Activated CD8-positive, alpha-beta memory T cell treated with anti-CD3 and anti-CD28 coated beads for 48 hours (primary cell): ENCODE measurements around the gene OR13A1.
"Not testable (repeated sequence)": the region's sequence is repeated elsewhere in the genome, so short reads cannot be mapped to it uniquely, and the experiment has no call there.

Experiments
- DNase-seq, 3 experiments: peaks; one replicate each; pipeline ENCODE4 v3.0.0-alpha.2; 2020; ENCODE audit warnings: low read depth in 2 of 3, low spot score in 2 of 3

The OR13A1 gene, protein sequence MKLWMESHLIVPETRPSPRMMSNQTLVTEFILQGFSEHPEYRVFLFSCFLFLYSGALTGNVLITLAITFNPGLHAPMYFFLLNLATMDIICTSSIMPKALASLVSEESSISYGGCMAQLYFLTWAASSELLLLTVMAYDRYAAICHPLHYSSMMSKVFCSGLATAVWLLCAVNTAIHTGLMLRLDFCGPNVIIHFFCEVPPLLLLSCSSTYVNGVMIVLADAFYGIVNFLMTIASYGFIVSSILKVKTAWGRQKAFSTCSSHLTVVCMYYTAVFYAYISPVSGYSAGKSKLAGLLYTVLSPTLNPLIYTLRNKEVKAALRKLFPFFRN

DNA sequence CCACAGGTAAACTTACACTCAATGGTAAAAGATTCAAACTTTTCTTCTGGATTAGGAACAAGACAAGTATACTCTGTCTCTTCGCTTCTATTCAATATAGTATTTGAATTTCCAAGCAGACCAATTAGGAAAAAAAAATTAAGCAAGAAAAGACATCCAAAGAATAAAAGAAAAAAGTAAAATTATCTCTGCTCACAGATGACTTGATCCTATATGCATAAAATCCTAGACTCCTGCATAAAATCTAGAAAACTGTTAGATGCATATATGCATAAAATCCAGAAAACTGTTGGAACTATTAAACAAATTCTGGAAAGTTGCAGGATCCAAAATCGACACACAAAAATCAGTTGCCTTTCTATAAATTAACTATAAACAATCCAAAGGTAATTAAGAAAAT is at the start of gene OR13A1:
Gene OR13A1, minus strand, starts transcription at position 101 of the 400 bp plus-strand sequence. CDS start 11,186 bp downstream, outside the sequence.
- DNase-seq: no peak

DNA sequence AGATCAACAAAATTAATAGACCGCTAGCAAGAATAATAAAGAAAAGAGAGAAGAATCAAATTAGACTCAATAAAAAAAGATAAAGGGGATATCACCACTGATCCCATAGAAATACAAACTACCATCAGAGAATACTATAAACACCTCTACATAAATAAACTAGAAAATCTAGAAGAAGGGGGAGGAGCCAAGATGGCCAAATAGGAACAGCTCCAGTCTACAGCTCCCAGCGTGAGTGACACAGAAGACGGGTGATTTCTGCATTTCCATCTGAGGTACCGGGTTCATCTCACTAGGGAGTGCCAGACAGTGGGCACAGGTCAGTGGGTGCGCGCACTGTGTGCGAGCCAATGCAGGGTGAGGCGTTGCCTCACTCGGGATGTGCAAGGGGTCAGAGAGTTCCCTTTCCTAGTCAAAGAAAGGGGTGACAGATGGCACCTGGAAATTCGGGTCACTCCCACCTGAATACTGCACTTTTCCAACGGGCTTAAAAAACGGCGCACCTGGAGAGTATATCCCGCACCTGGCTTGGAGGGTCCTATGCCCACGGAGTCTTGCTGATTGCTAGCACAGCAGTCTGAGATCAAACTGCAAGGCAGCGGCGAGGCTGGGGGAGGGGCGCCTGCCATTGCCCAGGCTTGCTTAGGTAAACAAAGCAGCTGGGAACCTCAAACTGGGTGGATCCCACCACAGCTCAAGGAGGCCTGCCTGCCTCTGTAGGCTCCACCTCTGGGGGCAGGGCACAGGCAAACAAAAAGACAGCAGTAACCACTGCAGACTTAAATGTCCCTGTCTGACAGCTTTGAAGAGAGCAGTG is 46.8 kb upstream of the OR13A1 start:
- DNase-seq: not testable (repeated sequence)

DNA sequence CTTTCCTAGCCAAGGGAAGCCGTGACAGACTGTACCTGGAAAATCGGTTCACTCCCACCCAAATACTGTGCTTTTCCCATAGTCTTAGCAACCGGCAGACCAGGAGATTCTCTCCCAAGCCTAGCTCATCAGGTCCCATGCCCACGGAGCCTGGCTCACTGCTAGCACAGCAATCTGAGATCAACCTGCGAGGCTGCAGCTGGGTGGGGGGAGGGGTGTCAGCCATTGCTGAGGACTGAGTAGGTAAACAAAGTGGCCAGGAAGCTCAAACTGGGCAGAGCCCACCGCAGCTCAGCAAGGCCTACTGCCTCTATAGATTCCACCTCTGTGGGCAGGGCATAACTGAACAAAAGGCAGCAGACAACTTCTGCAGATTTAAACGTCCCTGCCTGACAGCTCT is 43.6 kb upstream of the OR13A1 start:
- not testable (repeated sequence) for DNase-seq

DNA sequence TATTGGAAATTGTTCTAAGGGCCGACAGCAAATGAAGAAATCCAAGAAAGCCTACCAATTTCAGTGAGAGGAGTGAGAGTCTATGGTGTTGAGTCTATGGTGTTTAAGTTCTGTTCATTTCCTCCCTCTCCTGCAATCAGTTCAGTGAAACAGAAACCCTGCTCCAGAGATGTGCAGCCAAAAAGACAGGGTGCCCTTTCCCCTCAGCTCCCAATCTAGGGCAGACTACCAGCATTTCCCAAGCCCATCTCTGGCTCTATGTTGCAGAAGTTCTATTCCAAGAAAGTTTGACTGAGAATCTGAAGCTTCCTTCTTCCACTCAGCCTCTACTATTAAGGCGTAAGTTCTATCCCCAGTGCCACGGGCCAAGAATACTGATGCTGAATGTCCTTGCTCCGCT is 40.1 kb upstream of the OR13A1 start:
- DNase-seq: no peak

DNA sequence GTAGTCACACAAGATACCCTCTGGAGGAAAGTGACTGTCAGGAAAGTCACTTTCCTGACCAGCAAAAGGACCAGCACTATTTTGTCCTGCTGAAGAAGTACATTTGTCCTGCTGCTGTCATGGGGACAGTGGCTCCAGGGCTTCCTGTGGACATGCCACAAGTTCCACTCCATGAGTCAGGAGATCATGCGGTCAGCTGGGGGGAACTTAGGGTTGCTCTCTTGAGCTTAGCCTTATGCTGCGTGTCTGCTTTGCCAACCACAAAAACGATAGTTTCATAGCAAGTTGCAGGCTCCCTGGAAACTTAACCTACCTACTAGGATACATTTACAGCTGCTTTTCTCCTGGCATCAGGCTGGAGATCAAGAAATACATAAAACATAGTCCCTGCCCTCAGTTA is 38.9 kb upstream of the OR13A1 start:
- no peak for DNase-seq

DNA sequence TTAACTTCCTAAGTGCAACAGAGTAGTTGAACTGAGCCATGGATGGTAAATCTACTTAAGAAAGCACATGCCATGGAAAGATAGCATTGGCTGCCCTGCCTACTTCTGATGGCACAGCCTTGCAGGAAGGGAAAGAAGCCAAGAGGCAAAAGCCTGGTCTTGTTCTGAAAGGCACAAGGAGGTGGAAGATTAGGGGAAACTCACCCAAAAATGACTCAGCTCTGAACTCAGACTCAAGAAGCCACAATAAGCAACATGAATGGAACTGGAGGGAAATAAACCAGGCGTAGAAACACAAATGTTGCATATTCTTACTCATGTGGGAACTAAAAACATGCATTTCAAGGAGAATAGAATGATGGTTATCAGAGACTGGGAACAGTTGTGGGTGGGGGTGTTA is 37.8 kb upstream of the OR13A1 start:
- DNase-seq: no peak

DNA sequence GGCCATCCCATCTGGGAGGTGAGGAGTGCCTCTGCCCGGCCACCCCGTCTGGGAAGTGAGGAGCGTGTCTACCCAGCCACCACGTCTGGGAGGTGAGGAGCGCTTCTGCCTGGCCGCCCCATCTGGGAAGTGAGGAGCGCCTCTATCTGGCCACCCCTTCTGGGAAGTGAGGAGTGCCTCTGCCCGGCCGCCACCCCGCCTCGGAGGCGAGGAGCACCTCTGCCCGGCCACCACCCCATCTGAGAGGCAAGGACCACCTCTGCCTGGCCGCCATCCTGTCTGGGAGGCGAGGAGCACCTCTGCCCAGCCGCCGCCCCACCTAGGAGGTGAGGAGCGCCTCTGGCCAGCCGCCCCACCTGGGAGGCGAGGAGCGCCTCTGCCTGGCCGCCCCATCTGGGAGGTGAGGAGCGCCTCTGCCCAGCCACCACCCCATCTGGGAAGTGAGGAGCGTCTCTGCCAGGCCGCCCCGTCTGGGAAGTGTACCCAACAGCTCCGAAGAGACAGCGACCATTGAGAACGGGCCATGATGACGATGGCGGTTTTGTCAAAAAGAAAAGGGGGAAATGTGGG is 32.9 kb upstream of the OR13A1 start:
- not testable (repeated sequence) for DNase-seq

DNA sequence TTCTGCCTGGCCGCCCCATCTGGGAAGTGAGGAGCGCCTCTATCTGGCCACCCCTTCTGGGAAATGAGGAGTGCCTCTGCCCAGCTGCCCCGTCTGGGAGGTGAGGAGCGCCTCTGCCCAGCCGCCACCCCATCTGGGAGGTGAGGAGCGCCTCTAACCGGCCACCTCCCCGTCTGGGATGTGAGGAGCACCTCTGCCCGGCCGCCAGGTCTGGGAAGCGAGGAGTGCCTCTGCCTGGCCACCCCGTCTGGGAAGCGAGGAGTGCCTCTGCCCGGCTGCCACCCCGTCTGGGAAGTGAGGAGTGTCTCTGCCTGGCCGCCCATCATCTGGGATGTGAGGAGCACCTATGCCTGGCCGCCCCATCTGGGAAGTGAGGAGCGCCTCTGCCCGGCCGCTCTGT is 32.1 kb upstream of the OR13A1 start:
- DNase-seq: not testable (repeated sequence)

DNA sequence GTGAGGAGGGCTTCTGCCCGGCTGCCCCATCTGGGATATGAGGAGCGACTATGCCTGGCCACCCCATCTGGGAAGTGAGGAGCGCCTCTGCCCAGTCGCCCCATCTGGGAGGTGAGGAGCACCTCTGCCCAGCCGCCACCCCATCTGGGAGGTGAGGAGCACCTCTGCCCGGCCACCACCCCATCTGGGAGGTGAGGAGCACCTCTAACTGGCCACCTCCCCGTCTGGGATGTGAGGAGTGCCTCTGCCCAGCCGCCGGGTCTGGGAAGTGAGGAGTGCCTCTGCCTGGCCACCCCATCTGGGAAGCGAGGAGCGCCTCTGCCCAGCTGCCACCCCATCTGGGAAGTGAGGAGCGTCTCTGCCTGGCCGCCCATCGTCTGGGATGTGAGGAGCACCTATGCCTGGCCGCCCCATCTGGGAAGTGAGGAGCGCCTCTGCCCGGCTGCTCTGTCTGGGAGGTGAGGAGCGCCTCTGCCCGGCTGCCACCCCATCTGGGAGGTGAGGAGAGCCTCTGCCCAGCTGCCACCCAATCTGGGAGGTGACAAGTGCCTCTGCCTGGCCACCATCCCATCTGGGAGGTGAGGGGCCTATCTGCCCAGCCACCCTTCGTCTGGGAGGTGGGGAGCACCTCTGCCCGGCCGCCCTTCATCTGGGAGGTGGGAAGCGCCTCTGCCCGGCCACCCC is 31.4 kb upstream of the OR13A1 start:
- DNase-seq: not testable (repeated sequence)

DNA sequence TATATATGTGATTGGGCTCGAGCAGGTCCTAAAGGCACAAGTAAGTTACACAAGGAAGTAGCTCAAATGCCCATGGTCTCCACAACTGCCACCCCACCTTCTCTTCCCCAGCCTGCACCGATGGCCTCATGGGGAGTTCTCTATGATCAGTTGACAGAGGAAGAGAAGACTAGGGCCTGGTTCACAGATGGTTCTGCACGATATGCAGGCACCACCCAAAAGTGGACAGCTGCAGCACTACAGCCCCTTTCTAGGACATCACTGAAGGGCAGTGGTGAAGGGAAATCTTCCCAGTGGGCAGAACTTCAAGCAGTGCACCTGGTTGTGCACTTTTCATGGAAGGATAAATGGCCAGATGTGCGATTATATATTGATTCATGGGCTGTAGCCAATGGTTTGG is 25.0 kb upstream of the OR13A1 start:
- not testable (repeated sequence) for DNase-seq

DNA sequence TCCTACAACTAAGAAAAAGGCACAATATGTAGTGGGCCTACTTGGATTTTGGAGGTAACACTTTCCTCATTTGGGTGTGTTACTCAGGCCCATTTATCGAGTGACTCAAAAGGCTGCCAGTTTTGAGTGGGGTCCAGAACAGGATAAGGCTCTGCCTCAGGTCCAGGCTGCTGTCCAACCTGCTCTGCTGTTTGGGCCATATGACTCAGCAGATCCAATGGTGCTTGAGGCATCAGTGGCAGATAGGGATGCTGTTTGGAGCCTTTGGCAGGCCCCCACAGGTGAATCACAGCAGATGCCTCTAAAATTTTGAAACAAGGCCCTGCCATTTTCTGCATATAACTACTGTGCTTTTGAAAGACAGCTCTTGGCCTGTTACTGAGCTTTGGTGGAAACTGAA is 24.5 kb upstream of the OR13A1 start:
- DNase-seq: no peak

DNA sequence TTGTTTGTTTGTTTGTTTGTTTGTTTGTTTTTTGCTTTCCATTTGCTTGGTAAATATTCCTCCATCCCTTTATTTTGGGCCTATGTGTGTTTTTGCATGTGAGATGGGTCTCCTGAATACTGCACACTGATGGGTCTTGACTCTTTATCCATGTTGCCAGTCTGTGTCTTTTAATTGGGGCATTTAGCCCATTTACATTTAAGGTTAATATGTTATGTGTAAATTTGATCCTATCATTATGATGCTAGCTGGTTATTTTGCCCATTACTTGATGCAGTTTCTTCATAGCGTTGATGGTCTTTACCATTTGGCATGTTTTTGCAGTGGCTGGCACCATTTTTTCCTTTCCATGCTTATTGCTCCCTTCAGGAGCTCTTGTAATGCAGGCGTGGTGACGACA is 16.4 kb upstream of the OR13A1 start:
- not testable (repeated sequence) for DNase-seq

DNA sequence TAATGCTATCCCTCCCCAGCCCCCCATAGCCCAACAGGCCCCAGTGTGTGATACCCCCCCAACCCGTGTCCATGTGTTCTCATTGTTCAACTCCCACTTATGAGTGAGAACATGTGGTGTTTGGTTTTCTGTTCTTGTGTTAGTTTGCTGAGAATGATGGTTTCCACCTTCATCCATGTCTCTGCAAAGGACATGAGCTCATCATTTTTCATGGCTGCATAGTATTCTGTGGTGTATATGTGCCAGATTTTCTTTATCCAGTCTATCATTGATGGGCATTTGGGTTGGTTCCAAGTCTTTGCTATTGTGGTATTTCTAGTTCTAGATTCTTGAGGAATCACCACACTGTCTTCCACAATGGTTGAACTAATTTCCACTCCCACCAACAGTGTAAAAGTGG is 11.5 kb upstream of the OR13A1 start:
- DNase-seq: not testable (repeated sequence)

DNA sequence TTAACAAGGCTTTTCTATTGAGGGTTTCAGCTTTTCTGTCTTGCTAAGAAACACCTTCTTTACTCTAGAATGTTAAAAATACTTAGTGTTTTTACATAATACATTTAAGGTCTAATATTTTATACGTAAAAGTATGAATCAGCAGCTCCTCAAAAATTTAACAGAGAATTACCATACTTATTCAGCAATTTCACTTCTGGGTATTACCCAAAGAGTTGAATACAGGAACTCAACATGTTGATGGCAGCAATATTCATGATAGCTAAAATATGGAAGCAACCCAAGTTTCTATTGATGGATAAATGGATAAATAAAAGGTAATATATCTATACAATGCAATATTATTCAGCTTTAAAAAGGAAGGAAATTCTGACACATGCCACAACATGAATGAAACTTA is 9.7 kb upstream of the OR13A1 start:
- DNase-seq: no peak

DNA sequence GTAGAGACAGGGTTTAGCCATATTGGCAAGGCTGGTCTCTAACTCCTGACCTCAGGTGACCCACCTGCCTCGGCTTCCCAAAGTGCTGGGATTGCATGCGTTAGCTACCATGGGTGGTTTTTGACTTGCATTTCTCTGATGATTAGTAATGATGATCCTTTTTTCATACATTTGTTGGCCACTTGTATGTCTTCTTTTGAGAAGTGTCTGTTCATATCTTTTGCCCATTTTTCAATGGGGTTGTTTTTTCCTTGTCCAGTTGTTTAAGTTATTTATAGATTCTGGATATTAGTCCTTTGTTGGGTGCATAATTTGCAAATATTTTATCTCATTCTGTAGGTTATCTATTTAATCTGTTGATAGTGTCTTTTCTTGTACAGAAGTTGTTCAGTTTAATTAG is 4.3 kb upstream of the OR13A1 start:
- no peak for DNase-seq

DNA sequence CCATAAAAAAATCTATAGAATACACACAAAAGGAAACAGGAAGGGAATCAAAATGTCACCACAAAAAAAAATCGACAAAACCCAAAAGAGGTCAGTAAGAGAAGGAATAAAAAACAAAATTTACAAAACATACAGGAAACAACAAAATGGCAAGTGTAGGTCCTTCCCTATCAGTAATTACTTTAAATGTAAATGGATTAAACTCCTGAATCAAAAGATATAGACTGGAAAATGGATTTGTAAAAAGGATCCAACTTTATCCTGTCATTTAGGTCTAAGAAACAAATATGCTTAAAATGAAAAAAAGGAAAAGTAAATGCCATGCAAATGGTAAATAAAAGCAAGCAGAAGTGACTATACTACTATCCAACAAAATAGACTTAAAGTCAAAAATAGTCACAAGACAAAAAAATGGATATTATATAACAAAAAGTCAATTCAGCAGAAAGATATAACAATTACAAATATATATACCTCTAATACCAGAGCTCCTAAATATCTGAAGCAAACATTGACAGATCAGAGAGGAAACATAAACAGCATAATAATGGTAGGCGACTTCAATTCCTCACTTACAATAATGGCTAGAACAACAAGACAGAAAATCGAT is 2.0 kb downstream of the OR13A1 start:
- DNase-seq: no peak

DNA sequence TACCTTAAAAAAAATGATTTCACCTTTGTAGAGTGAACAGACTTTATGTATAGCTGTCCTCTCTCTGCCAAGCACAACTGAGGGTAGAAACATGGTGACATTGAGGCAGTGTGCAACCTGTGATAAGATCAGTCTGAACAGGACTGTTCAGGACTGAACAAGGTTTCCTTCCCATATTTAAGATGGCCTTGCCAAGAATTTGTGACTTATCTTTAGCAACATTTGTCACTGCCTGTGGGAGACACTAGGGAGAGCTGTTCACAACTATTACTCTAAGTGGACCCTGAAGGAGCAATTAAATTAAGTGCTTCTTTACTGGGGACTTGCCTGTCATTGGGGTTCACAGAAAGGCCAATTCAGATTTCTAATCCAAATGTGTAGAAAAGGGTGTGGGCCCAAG is 6.7 kb downstream of the OR13A1 start:
- DNase-seq: no peak

DNA sequence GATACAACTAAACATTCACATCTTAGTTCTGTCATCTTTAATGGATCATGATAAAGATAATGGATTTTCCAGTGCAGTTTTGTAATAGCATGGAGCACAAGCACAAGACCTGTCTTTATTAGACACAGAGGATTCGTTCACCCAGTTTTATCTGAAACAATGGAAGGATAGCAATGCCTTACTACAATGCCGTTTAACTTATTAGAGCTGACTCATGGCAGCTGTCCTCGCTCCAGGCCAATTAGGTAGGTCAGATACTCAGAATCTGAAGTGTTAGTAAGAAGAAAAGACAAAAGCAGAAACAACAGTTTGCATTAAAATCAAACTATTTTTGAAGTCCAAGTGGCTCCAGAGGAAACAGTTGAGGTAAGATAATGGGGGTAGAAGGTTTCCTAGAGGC is 12.8 kb downstream of the OR13A1 start:
- DNase-seq: no peak

DNA sequence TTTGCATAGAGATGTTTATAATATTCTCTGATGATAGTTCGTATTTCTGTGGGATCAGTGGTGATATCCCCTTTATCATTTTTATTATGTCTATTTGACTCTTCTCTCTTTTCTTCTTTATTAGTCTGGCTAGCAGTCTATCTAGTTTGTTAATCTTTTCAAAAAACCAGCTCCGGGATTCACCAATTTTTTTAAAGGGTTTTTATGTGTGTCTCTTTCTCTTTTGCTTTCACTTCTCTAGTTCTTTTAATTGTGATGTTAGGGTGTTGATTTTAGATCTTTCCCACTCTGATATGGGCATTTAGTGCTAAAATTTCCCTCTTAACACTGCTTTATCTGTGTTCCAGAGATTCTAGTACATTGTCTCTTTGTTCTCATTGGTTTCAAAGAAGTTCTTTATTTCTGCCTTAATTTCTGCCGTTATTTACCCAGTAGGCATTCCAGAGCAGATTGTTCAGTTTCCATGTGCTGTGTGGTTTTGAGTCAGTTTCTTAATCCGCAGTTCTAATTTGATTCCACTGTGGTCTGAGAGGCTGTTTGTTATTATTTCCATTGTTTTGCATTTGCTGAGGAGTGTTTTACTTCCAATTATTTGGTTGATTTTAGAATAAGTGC is 17.0 kb downstream of the OR13A1 start:
- not testable (repeated sequence) for DNase-seq

DNA sequence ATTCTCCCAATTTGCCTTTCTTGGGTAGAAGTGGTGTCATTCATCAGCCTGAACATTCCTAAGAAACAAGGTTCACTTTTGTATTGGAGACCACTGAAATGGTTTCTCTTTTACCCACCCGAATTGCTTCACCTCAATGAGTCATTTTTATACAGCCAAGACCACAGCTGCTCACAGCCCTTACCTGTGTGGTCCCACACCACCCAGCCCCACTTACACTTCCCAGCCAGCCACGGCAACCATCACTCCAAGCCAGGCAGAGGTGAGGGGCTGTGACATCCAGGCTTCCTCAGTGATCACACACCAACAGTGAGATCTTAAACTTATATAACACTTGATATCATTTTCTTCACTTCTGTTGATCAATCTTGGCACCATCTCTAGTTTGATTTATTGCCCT is 20.7 kb downstream of the OR13A1 start:
- no peak for DNase-seq

DNA sequence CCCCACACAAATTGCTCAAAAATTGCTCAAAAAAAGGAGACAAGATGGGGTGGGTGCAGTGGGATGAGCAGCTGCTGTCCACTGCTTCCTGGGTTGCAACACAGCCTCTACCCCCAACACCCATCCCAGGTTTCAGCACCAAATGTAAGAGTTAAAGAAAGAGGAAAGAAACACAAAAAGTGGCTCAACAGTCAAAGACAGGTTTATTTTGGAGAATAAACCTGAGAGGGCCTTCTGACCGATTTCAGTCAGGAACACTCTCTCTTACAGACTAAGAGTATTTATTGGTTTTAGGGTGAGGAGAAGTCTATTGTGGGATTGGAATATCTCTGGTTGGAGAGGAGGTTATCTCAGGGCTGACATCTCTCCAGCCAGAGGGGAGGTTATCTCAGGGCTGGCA is 28.4 kb downstream of the OR13A1 start:
- DNase-seq: no peak
